Measurements from ENCODE around the gene KMT2C.
"Not testable (repeated sequence)": the region's sequence is repeated elsewhere in the genome, so short reads cannot be mapped to it uniquely, and the experiment has no call there.

The KMT2C gene

GRCh38 chr7:152362128-152362926 lies 73.5 kb downstream of the KMT2C start:
- DNase-seq (ENCODE audit: low read depth, low spot score): no peak

GRCh38 chr7:152355474-152356057 lies 80.2 kb downstream of the KMT2C start:
- DNase-seq (ENCODE audit: low read depth, low spot score): no peak

GRCh38 chr7:152354061-152354460 lies 81.7 kb downstream of the KMT2C start:
- no peak for DNase-seq (ENCODE audit: low read depth, low spot score)

- not testable (repeated sequence) for DNase-seq (ENCODE audit: low read depth, low spot score)
Measured at GRCh38 chr7:152353281-152353680, 82.5 kb downstream of the KMT2C start.

- not testable (repeated sequence) for DNase-seq (ENCODE audit: low read depth, low spot score)
Measured at GRCh38 chr7:152351747-152352146, 84.1 kb downstream of the KMT2C start.

GRCh38 chr7:152351168-152351567 lies 84.6 kb downstream of the KMT2C start:
- no peak for DNase-seq (ENCODE audit: low read depth, low spot score)

GRCh38 chr7:152347888-152348287 lies 87.9 kb downstream of the KMT2C start:
- no peak for DNase-seq (ENCODE audit: low read depth, low spot score)

GRCh38 chr7:152344253-152344652 lies 91.5 kb downstream of the KMT2C start:
- DNase-seq (ENCODE audit: low read depth, low spot score): no peak

- DNase-seq (ENCODE audit: low read depth, low spot score): no peak
Measured at GRCh38 chr7:152342796-152343195, 93.0 kb downstream of the KMT2C start.

GRCh38 chr7:152341914-152342236 lies 93.9 kb downstream of the KMT2C start:
- no peak for DNase-seq (ENCODE audit: low read depth, low spot score)

- DNase-seq (ENCODE audit: low read depth, low spot score): peak; percentile 36
Measured at GRCh38 chr7:152341039-152341913, 94.5 kb downstream of the KMT2C start.

GRCh38 chr7:152340161-152340560 lies 95.6 kb downstream of the KMT2C start:
- DNase-seq (ENCODE audit: low read depth, low spot score): no peak

GRCh38 chr7:152338561-152338960 lies 97.2 kb downstream of the KMT2C start:
- no peak for DNase-seq (ENCODE audit: low read depth, low spot score)

GRCh38 chr7:152336754-152337368 lies 98.9 kb downstream of the KMT2C start:
- no peak for DNase-seq (ENCODE audit: low read depth, low spot score)

GRCh38 chr7:152335900-152336571 lies 99.8 kb downstream of the KMT2C start:
- no peak for DNase-seq (ENCODE audit: low read depth, low spot score)

- no peak for DNase-seq (ENCODE audit: low read depth, low spot score)
Measured at GRCh38 chr7:152333134-152333533, 102.7 kb downstream of the KMT2C start.

- no peak for DNase-seq (ENCODE audit: low read depth, low spot score)
Measured at GRCh38 chr7:152330827-152331226, 105.0 kb downstream of the KMT2C start.

- DNase-seq (ENCODE audit: low read depth, low spot score): no peak
Measured at GRCh38 chr7:152329469-152329868, 106.3 kb downstream of the KMT2C start.

- no peak for DNase-seq (ENCODE audit: low read depth, low spot score)
Measured at GRCh38 chr7:152328234-152328633, 107.6 kb downstream of the KMT2C start.

GRCh38 chr7:152315845-152316244 lies 120.0 kb downstream of the KMT2C start:
- DNase-seq (ENCODE audit: low read depth, low spot score): no peak

GRCh38 chr7:152313831-152314604 lies 121.8 kb downstream of the KMT2C start:
- DNase-seq (ENCODE audit: low read depth, low spot score): peak; percentile 37

Measured in smooth muscle cell of the brain vasculature (primary cell).